Esophagus squamous epithelium (tissue), 5 donors: ENCODE measurements around the gene PNKD. TPM values are rescaled to one million over a fixed set of nuclear protein-coding genes. Genes with fewer than 3 reads are reported as not detected.

Experiments used
- DNase-seq: peaks from one replicate; lab custom pipeline; 2025; lab: John Stamatoyannopoulos, UW
- H3K27ac ChIP-seq, 4 donors: fragments of 200-600 bp; sonication (generic); one replicate each; pipeline ENCODE4 v1.5.1; 2016 to 2019; ENCODE audit warnings: mild to moderate bottlenecking in 1 of 4
- H3K27me3 ChIP-seq, 4 donors: fragments of 200-600 bp; sonication (generic); 1 replicate in 3 of 4; 2 replicates in 1 of 4; pipeline versions ENCODE4 v1.5.1 to v1.6.0; 2017 to 2021; ENCODE audit warnings: antibody characterized with exemption in 1 of 4
- H3K36me3 ChIP-seq, 3 donors: fragments of 200-600 bp; sonication (generic); one replicate each; pipeline ENCODE4 v1.5.1; 2016 to 2019
- H3K4me1 ChIP-seq, 3 donors: fragments of 200-600 bp; sonication (generic); one replicate each; pipeline ENCODE4 v1.5.1; 2017 to 2019
- H3K4me3 ChIP-seq, 4 donors: fragments of 200-600 bp; sonication (generic); 1 replicate in 3 of 4; 2 replicates in 1 of 4; pipeline ENCODE4 v1.5.1; 2016 to 2019; ENCODE audit warnings: mild to moderate bottlenecking in 2 of 4, moderate library complexity in 1 of 4
- H3K9me3 ChIP-seq, 3 donors: fragments of 200-600 bp; sonication (generic); one replicate each; pipeline ENCODE4 v1.5.1; 2016 to 2019
- POLR2A ChIP-seq, 4 donors: fragments of 450-650 bp; IDR thresholded peaks; one replicate each; pipeline ENCODE4 v1.6.1; 2017; ENCODE audit warnings: antibody characterized with exemption in 4 of 4, mild to moderate bottlenecking in 4 of 4, moderate library complexity in 3 of 4
- WGBS, 2 donors: methylation state at CpG; one replicate each; pipeline ENCODE4 v1.1.5; 2018; 5-methylcytosine and 5-hydroxymethylcytosine counted together
- intact Hi-C: fragments of 100-400 bp; cut with DNase I; formaldehyde crosslinking; loops from one replicate; pipeline ENCODE4 v1.15.0; 2022
- total RNA-seq, 4 donors: library from RNA; depleted of rRNA; stranded (reverse); fragments of >200 nt; gene quantifications; one replicate each; pipeline ENCODE4 v1.1.0, GENCODE V29; 2016
- TF ChIP-seq, protein P1 (sequence below), 6 experiments: fragments of 450-650 bp in 4 of 6; fragments of 200-600 bp in 2 of 6; sonication (generic) in 2 of 6; IDR thresholded peaks; one replicate each; pipeline ENCODE4 v1.5.1; 2016 to 2019; ENCODE audit warnings: antibody characterized with exemption in 6 of 6, mild to moderate bottlenecking in 4 of 6, moderate library complexity in 4 of 6
- donor health status: DM: yes; HTN: yes; CAD: no.

PNKD gene
- total RNA-seq, 4 donors from 2014 or later: 19.7 to 34.3 (median 28.0) TPM

DNA sequence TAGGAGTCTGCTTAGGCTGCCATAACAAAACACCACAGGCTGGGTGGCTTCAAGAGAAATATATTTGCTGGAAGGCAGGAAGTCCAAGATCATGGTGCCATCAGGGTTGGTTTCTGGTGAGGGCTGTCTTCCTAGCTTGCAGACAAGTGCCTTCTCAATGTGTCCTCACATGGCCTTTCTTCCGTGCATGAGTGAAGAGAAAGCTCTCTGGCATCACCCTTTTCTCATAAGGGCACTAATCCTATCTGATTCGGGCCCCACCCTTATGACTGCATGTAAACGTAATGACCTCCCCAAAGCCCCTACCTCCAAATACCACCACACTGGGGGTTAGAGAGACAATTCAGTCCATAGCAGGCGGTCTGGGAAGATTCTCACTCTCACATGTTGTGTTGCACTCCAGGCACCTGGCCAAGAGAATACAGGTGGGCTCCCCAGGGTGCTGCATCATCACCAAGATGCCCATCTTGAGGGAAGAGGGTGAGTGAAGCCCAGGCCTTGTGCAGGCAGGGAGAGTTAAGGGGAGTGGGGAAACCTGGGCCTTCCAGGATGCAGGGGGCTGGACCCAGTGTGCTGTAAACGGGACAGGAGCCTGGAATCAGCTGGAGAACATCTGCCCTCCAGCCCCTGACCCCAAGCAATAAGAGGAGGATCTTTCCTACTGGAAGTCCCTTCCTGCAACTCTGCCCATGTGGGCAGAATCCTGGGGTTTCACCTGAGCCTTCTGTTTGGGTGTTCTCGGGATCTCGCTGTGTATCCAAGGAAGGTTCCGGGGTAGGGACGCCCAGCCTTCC, 96.5 kb downstream of the PNKD start:
- Histone ChIP-seq H3K9me3 (peaks cover 0 to 10% (median 0%) of the 10 kb centered on the region in 3 donors), H3K27me3 (no peaks in the 10 kb centered on the region)

DNA sequence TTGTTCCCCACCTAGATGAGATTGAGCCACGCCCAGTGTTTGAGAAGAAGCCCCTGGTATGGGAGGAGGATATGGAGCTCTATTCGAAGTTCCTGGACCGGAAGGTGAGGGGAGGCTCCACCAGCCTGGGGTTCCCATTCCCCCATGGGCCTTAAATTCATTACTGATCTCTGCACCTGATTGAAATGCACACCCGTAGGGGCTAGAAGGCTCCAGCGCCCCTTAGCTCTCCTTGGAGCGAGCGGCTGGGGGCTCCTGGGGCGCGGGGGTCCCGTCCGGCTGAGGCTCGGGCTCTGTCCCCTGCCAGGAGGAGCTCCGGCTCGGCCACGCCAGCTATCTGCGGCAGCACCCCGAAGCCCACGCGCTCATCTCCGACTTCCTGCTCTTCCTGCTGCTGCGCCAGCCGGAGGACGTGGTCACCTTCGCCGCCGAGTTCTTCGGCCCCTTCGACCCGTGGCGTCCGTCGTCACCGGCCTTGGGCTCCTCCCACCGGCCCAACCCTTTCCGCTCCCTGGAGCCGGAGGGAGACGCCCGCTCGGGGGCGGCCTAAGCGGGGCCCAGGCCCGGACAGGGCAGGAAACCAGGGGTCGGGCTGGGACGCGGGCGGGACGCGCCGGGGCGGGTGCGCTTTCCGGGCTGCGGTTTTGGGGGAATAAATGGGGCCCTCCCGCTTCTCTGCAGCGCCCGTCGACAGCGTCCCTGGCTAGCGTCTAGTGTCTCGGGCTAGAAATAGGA, 97.3 kb downstream of the PNKD start:
- 3 to 9% methylated on average over 12 to 16 of the region's 60 CpGs for WGBS, 2 donors
- Histone ChIP-seq H3K27ac (peak overlapping the region; percentile 83 to 93 (median 92)), H3K4me1 (peaks cover 0 to 18% (median 6%) of the 10 kb centered on the region in 3 donors), H3K9me3 (peaks cover 0 to 10% (median 0%) of the 10 kb centered on the region in 3 donors), H3K4me3 (peak overlapping the region; percentile 51 to 70 (median 60)), H3K27me3 (no peaks in the 10 kb centered on the region), H3K36me3 (no peaks in the 10 kb centered on the region)
- intact Hi-C loops: no loop called here
- TF ChIP-seq POLR2A (IDR thresholded peaks at IDR 0.05): peak in 3 of 4 donors; percentile 37 to 92 (median 88)
- TF ChIP-seq, protein P1, sequence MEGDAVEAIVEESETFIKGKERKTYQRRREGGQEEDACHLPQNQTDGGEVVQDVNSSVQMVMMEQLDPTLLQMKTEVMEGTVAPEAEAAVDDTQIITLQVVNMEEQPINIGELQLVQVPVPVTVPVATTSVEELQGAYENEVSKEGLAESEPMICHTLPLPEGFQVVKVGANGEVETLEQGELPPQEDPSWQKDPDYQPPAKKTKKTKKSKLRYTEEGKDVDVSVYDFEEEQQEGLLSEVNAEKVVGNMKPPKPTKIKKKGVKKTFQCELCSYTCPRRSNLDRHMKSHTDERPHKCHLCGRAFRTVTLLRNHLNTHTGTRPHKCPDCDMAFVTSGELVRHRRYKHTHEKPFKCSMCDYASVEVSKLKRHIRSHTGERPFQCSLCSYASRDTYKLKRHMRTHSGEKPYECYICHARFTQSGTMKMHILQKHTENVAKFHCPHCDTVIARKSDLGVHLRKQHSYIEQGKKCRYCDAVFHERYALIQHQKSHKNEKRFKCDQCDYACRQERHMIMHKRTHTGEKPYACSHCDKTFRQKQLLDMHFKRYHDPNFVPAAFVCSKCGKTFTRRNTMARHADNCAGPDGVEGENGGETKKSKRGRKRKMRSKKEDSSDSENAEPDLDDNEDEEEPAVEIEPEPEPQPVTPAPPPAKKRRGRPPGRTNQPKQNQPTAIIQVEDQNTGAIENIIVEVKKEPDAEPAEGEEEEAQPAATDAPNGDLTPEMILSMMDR (IDR thresholded peaks at IDR 0.05): no peak
- peak; percentile 46 for DNase-seq

More for the DNA sequence above, 96.5 kb downstream of the PNKD start:
- Histone ChIP-seq H3K4me3 (peak overlapping the region; percentile 51 to 70 (median 60)), H3K27ac (peak overlapping the region; percentile 83 to 93 (median 92)), H3K36me3 (no peaks in the 10 kb centered on the region), H3K4me1 (peaks cover 0 to 18% (median 6%) of the 10 kb centered on the region in 3 donors)
- intact Hi-C loops: no loop called here
- DNase-seq: no peak
- WGBS, 2 donors: 85% methylated on average over 5 of the region's 9 CpGs; no CpG with 5 or more reads in 1 of the 2 donors
- TF ChIP-seq POLR2A (IDR thresholded peaks at IDR 0.05): no peak
- TF ChIP-seq, protein P1 (IDR thresholded peaks at IDR 0.05): no peak

DNA sequence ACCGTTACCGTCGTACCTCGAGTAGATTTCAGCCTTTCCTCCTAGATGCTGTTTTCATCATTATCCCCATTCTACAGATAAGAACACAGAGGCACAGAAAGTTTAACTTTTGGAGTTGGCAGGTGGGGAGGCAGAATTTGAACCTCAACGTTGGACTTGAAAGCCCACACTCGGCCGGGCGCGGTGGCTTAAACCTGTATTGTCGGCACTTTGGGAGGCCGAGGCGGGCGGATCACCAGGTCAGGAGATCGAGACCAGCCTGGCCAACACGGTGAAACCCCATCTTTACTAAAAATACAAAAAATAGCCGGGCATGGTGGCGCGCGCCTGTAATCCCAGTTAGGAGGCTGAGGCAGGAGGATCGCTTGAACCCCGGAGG, 97.8 kb downstream of the PNKD start:
- WGBS, 2 donors: 51 to 59% methylated on average over 12 to 14 of the region's 21 CpGs
- intact Hi-C loops: no loop called here
- H3K36me3 ChIP-seq: no peaks in the 10 kb centered on the region
- H3K27ac ChIP-seq: peak overlapping the region; percentile 83 to 93 (median 92)
- DNase-seq: no peak
- no peaks in the 10 kb centered on the region for H3K27me3 ChIP-seq
- peaks cover 0 to 10% (median 0%) of the 10 kb centered on the region in 3 donors for H3K9me3 ChIP-seq
- peaks cover 0 to 18% (median 6%) of the 10 kb centered on the region in 3 donors for H3K4me1 ChIP-seq
- TF ChIP-seq POLR2A (IDR thresholded peaks at IDR 0.05): no peak
- TF ChIP-seq, protein P1 (IDR thresholded peaks at IDR 0.05): no peak
- peak overlapping the region; percentile 51 to 70 (median 60) for H3K4me3 ChIP-seq

DNA sequence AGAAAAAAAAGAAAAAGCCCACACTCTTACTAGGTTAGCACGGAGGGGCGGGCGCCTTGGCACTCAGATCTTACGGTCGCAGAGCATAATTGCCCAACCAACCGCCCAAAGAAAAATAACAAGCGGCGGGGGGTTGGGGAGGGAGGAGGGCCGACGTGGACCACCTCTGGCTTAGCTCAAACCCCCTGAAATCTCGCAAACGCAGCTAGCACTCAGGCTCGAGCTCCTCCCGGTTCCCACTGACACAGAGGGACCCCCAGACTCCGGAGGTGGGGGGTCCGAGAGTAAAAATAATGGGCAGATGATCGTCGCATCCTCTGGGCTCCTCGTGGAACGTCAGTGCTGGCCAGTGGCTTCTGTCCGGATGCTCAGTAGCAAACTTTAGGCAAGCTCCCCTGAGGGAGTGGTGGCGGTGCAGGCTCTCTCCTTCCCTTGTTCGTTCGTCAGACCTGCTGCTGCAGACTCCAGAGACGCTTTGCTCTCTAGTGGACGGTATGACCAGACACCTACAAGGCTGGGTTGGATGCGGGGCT, 98.4 kb downstream of the PNKD start:
- intact Hi-C loops: no loop called here
- H3K27me3 ChIP-seq: no peaks in the 10 kb centered on the region
- H3K36me3 ChIP-seq: no peaks in the 10 kb centered on the region
- peaks cover 0 to 18% (median 6%) of the 10 kb centered on the region in 3 donors for H3K4me1 ChIP-seq
- peak overlapping the region; percentile 83 to 93 (median 92) for H3K27ac ChIP-seq
- H3K9me3 ChIP-seq: peaks cover 0 to 10% (median 0%) of the 10 kb centered on the region in 3 donors
- WGBS, 2 donors: 39 to 40% methylated on average over 13 to 21 of the region's 27 CpGs
- H3K4me3 ChIP-seq: peak overlapping the region; percentile 51 to 70 (median 60)
- TF ChIP-seq POLR2A (IDR thresholded peaks at IDR 0.05): peak in 1 of 4 donors; percentile 17
- TF ChIP-seq, protein P1 (IDR thresholded peaks at IDR 0.05): peak in 1 of 6 experiments; percentile 14
- no peak for DNase-seq
